GM12801 (cell line): Measurements from ENCODE around the gene DDOST.

Experiments used
- TF ChIP-seq, protein P1 (sequence below): IDR thresholded peaks from one replicate; pipeline ENCODE4 v1.5.1; 2011; ENCODE audit warnings: control low read depth; ENCODE audit not compliant: insufficient read length; ENCODE audit errors: extremely low read depth

DDOST gene

DNA sequence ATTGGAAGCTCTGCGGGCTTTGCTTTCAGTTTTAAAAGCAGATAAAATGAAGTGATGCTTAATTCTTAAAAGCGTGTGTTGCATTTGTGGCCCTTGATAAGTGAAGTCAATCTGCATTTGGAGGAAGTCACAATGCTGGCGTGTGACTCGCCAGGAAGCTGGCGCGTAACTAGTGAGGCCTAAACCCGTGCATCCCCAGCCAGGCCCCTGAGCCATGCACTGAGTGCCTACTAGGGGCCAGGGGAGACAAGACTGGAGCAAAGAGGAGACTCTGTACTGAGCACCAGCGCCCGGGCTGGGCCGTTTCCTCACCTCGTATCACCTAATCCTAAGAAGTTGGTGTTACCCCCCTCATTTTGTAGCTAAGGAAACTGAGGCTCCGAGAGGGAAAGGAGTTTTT lies 4.6 kb upstream of the DDOST start:
- TF ChIP-seq, protein P1, sequence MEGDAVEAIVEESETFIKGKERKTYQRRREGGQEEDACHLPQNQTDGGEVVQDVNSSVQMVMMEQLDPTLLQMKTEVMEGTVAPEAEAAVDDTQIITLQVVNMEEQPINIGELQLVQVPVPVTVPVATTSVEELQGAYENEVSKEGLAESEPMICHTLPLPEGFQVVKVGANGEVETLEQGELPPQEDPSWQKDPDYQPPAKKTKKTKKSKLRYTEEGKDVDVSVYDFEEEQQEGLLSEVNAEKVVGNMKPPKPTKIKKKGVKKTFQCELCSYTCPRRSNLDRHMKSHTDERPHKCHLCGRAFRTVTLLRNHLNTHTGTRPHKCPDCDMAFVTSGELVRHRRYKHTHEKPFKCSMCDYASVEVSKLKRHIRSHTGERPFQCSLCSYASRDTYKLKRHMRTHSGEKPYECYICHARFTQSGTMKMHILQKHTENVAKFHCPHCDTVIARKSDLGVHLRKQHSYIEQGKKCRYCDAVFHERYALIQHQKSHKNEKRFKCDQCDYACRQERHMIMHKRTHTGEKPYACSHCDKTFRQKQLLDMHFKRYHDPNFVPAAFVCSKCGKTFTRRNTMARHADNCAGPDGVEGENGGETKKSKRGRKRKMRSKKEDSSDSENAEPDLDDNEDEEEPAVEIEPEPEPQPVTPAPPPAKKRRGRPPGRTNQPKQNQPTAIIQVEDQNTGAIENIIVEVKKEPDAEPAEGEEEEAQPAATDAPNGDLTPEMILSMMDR = no peak

DNA sequence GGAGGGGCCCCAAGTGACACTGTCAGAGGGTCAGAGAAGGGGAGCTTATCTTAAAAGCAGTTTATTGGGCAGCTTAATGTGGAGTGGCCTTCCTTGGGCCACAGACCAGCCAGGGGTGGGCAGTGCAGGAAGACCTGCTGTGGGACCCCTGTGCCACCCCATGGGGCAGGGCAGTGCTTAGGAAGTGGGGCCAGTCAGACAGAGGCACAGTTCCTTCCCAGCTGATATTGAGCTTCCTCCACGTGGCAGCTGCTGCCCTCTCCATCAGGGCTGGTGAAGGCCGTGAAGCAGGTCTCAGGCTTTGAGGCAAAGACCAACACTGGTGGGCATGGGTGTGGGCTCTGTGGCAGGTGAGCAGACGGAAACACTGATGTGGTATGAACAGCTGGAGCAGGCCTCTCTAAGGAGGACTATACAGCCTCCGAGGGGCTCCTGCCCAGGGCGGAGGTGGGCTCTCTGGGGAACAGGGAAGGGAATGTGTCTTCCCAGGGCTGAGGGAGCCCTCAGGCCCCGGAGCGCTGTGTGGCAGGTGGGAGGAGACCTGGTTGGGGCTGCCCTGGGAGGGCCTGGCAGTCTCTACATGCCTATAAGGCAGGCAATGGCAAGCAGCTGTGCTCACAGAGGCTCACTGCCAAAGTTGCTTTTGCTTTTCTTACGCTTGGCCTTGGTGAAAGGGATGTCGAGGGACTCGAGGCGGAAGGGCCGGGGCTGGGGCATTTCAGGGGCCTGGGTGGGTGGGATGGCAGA lies 3.0 kb upstream of the DDOST start:
- TF ChIP-seq, protein P1 = no peak

DNA sequence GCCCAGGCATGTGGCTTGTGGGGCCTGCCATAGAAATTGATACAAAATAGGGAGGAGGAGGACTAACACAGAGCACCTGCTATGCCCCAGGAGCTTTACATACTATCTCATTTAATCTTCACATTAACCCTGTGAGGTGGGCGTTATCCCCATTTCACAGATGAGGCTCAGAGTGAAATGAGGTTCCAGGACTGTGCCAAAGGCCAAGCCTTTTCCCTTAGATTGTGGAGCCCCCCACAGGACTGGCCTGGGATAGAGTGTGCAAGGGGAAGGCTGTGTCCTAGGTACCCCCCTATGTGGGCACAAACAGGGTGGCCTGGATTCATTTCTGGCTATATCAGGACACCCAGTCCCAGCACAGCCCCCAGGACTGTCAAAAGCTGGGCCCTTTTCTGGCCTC lies 2.2 kb upstream of the DDOST start:
- TF ChIP-seq, protein P1 = no peak

DNA sequence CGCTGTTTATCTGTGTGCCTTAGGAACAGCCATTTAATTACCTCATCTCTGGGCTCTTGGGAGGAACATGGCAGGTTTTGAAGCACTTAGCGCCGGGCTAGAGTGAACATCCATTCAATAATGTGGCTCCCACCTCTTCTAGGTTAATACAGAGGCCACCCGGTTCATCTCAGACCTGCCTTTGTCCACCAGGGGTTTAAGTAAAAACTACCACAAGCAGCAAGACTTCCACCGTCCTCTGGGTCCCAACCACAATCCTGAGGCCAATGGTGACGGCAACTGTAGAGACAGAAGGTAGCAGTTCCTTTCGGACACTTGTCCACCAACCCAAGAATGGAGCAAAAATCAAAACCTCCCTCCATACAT lies 924 bp upstream of the DDOST start:
- TF ChIP-seq, protein P1 = no peak

- TF ChIP-seq, protein P1 = no peak
These were observed 342 bp downstream of the DDOST start for GRCh38 chr1:20660847-20661206.

- TF ChIP-seq, protein P1 = no peak
These were observed 806 bp downstream of the DDOST start for GRCh38 chr1:20660363-20660762.

GRCh38 chr1:20658166-20658915 lies 2.8 kb downstream of the DDOST start:
- TF ChIP-seq, protein P1 = no peak
